ENCODE data around the gene COL9A3. TPM values are rescaled to one million over a fixed set of nuclear protein-coding genes. Genes with fewer than 3 reads are reported as not detected.

COL9A3 gene
- total RNA-seq, 1 experiment from 2014 or later, result not detected

- POLR2A ChIA-PET, result no interaction called here
- Mint-ChIP-seq H3K4me3 (ENCODE audit: unreplicated experiment) (no peak overlapping the region), H3K4me1 (ENCODE audit: insufficient read depth, unreplicated experiment) (peaks cover 25% of the 10 kb centered on the region), H3K9me3 (ENCODE audit: unreplicated experiment) (peaks cover 8% of the 10 kb centered on the region), H3K36me3 (ENCODE audit: insufficient read depth, unreplicated experiment) (no peaks in the 10 kb centered on the region), H3K27me3 (ENCODE audit: insufficient read depth, unreplicated experiment) (no peaks in the 10 kb centered on the region), H3K27ac (ENCODE audit: low read depth, unreplicated experiment) (no peak overlapping the region)
- no peak for DNase-seq (ENCODE audit: unreplicated experiment)
- intact Hi-C loops (cut with micrococcal nuclease), result no loop called here
- no peak for TF ChIP-seq CTCF (IDR thresholded peaks at IDR 0.05; ENCODE audit: unreplicated experiment)
- CTCF ChIA-PET, result interaction anchor here (5.5 kb wide), 1 partner anchor 13 kb away, joined by 43 read pairs; no protein-coding TSS in a partner anchor
- BruUV-seq (replicated peaks), result no TSS peak
These were observed 38.8 kb upstream of the COL9A3 start for GRCh38 chr20:62778058-62778457.

GRCh38 chr20:62778601-62779416 is 38.0 kb upstream of the COL9A3 start:
- no peak for DNase-seq (ENCODE audit: unreplicated experiment)
- H3K36me3 Mint-ChIP-seq (ENCODE audit: insufficient read depth, unreplicated experiment), result no peaks in the 10 kb centered on the region
- TF ChIP-seq CTCF (IDR thresholded peaks at IDR 0.05; ENCODE audit: unreplicated experiment), result no peak
- H3K4me3 Mint-ChIP-seq (ENCODE audit: unreplicated experiment), result no peak overlapping the region
- ChIA-PET CTCF (interaction anchor here (0.7 to 5.5 kb wide), 3 partner anchors 12 to 316 kb away, joined by 3 to 43 read pairs (median 5); no protein-coding TSS in a partner anchor), POLR2A (interaction anchor here (2.0 kb wide), 1 partner anchor 75 kb away, joined by 7 read pairs; no protein-coding TSS in a partner anchor)
- H3K27ac Mint-ChIP-seq (ENCODE audit: low read depth, unreplicated experiment), result no peak overlapping the region
- H3K4me1 Mint-ChIP-seq (ENCODE audit: insufficient read depth, unreplicated experiment), result peaks cover 18% of the 10 kb centered on the region
- no peaks in the 10 kb centered on the region for H3K27me3 Mint-ChIP-seq (ENCODE audit: insufficient read depth, unreplicated experiment)
- BruUV-seq (replicated peaks), result no TSS peak
- intact Hi-C loops (cut with micrococcal nuclease), result no loop called here
- peaks cover 8% of the 10 kb centered on the region for H3K9me3 Mint-ChIP-seq (ENCODE audit: unreplicated experiment)

GRCh38 chr20:62779417-62779685 is 37.5 kb upstream of the COL9A3 start:
- intact Hi-C loops (cut with micrococcal nuclease), result no loop called here
- CTCF ChIA-PET, result interaction anchor here (0.7 to 5.5 kb wide), 4 partner anchors 12 to 317 kb away, joined by 3 to 43 read pairs (median 4); no protein-coding TSS in a partner anchor
- peaks cover 14% of the 10 kb centered on the region for H3K4me1 Mint-ChIP-seq (ENCODE audit: insufficient read depth, unreplicated experiment)

More at GRCh38 chr20:62779417-62779685, 37.5 kb upstream of the COL9A3 start:
- POLR2A ChIA-PET, result interaction anchor here (1.5 to 2.0 kb wide), 2 partner anchors 11 to 75 kb away, joined by 5 to 7 read pairs; no protein-coding TSS in a partner anchor
- no peak for TF ChIP-seq CTCF (IDR thresholded peaks at IDR 0.05; ENCODE audit: unreplicated experiment)
- no TSS peak for BruUV-seq (replicated peaks)
- no peaks in the 10 kb centered on the region for H3K36me3 Mint-ChIP-seq (ENCODE audit: insufficient read depth, unreplicated experiment)
- H3K27ac Mint-ChIP-seq (ENCODE audit: low read depth, unreplicated experiment), result no peak overlapping the region
- no peaks in the 10 kb centered on the region for H3K27me3 Mint-ChIP-seq (ENCODE audit: insufficient read depth, unreplicated experiment)
- no peak overlapping the region for H3K4me3 Mint-ChIP-seq (ENCODE audit: unreplicated experiment)
- DNase-seq (ENCODE audit: unreplicated experiment), result no peak
- H3K9me3 Mint-ChIP-seq (ENCODE audit: unreplicated experiment), result peaks cover 8% of the 10 kb centered on the region

Measured in MCF 10A (cell line).